Endodermal cell (in vitro differentiated cells): ENCODE results near the gene CCNT1. TPM values are rescaled to one million over a fixed set of nuclear protein-coding genes. Genes with fewer than 3 reads are reported as not detected.
"Not testable (repeated sequence)": the region's sequence is repeated elsewhere in the genome, so short reads cannot be mapped to it uniquely, and the experiment has no call there.

Experiments
- DNase-seq: peaks from one replicate; pipeline ENCODE4 v3.0.0-alpha.2; 2017
- H3K27ac ChIP-seq: 2 replicates; pipeline ENCODE4 v1.5.1; 2013; ENCODE audit warnings: mild to moderate bottlenecking, low read depth, low read length, moderate library complexity
- H3K27me3 ChIP-seq: 2 replicates; pipeline ENCODE4 v1.6.1; 2013; ENCODE audit warnings: mild to moderate bottlenecking, low read length, moderate library complexity; ENCODE audit not compliant: insufficient read depth, control insufficient read depth, poor library complexity, severe bottlenecking
- H3K36me3 ChIP-seq: 2 replicates; pipeline ENCODE4 v1.7.0; 2013; ENCODE audit warnings: mild to moderate bottlenecking, low read length, moderate library complexity; ENCODE audit not compliant: control insufficient read depth, insufficient read depth
- H3K4me1 ChIP-seq: one replicate; pipeline ENCODE4 v1.7.0; 2013; ENCODE audit warnings: low read length; ENCODE audit not compliant: control insufficient read depth, insufficient read depth
- H3K4me3 ChIP-seq: 2 replicates; pipeline ENCODE4 v1.5.1; 2013; ENCODE audit warnings: mild to moderate bottlenecking, low read length, moderate library complexity
- H3K9ac ChIP-seq: 2 replicates; pipeline ENCODE4 v1.6.1; 2013; ENCODE audit warnings: mild to moderate bottlenecking, low read length, moderate library complexity; ENCODE audit not compliant: poor library complexity, severe bottlenecking; ENCODE audit errors: extremely low read depth
- H3K9me3 ChIP-seq: 2 replicates; pipeline ENCODE4 v1.6.1; 2013; ENCODE audit warnings: mild to moderate bottlenecking, low read length, moderate library complexity; ENCODE audit not compliant: control insufficient read depth
- H3K27ac Mint-ChIP-seq: 2 replicates; pipeline ENCODE4 v1.8.0; 2020; ENCODE audit warnings: mixed read lengths
- H3K27me3 Mint-ChIP-seq: 2 replicates; pipeline ENCODE4 v1.8.0; 2021; ENCODE audit warnings: mild to moderate bottlenecking, mixed read lengths; ENCODE audit not compliant: insufficient read depth
- H3K36me3 Mint-ChIP-seq: 2 replicates; pipeline ENCODE4 v1.8.0; 2020; ENCODE audit warnings: low read depth, mixed read lengths
- H3K4me1 Mint-ChIP-seq: 2 replicates; pipeline ENCODE4 v1.8.0; 2020; ENCODE audit warnings: mixed read lengths
- H3K4me3 Mint-ChIP-seq: 2 replicates; pipeline ENCODE4 v1.8.0; 2020; ENCODE audit warnings: mild to moderate bottlenecking, moderate library complexity, mixed read lengths
- H3K9me3 Mint-ChIP-seq: 2 replicates; pipeline ENCODE4 v1.8.0; 2020; ENCODE audit warnings: mild to moderate bottlenecking, mixed read lengths
- CTCF ChIP-seq: fragments of 200-600 bp; sonication (generic); conservative IDR thresholded peaks from 2 replicates; pipeline ENCODE4 v1.5.0; 2021; ENCODE audit warnings: antibody characterized with exemption, mild to moderate bottlenecking
- WGBS, 2 experiments: methylation state at CpG; one replicate each; pipeline versions ENCODE4 v1.1.5 to v1.1.7; 2013; ENCODE audit warnings: missing lambda C conversion rate in 2 of 2, mixed read lengths in 1 of 2; ENCODE audit not compliant: insufficient coverage in 1 of 2, insufficient read length in 1 of 2; 5-methylcytosine and 5-hydroxymethylcytosine counted together
- total RNA-seq, 2 donors: library from RNA; stranded (reverse); fragmentation: NEBNext Ultra II Directional in 1 of 2; extraction: Animal tissue kit (Norgen Biotek cat#: 25700) in 1 of 2; gene quantifications; 2 replicates in 1 of 2; 3 replicates in 1 of 2; pipeline ENCODE4 v1.2.1, GENCODE V29; 2021

The CCNT1 gene
- total RNA-seq, 2 donors from 2014 or later, result 43.0 to 54.0 TPM

GRCh38 chr12:48682927-48683326 is 33.6 kb downstream of the CCNT1 start:
- Histone ChIP-seq H3K4me1 (no peaks in the 10 kb centered on the region), H3K9ac (no peak overlapping the region), H3K36me3 (peaks cover 36% of the 10 kb centered on the region), H3K27ac (no peak overlapping the region), H3K9me3 (no peaks in the 10 kb centered on the region), H3K4me3 (peak overlapping the region; percentile 94), H3K27me3 (no peaks in the 10 kb centered on the region)
- H3K27me3 Mint-ChIP-seq, result no peaks in the 10 kb centered on the region
- peak overlapping the region; percentile 95 for H3K4me3 Mint-ChIP-seq
- no peaks in the 10 kb centered on the region for H3K9me3 Mint-ChIP-seq
- no peak overlapping the region for H3K27ac Mint-ChIP-seq
- no peak for TF ChIP-seq CTCF
- peaks cover 21% of the 10 kb centered on the region for H3K4me1 Mint-ChIP-seq
- peaks cover 34% of the 10 kb centered on the region for H3K36me3 Mint-ChIP-seq
- DNase-seq, result no peak
- 88% methylated on average over 1 of the region's 2 CpGs; no CpG with 5 or more reads in 1 of the 2 experiments for WGBS, 2 experiments

- H3K9me3 ChIP-seq, H3K27me3 ChIP-seq, H3K27ac ChIP-seq, DNase-seq, H3K4me1 ChIP-seq, H3K27me3 Mint-ChIP-seq, H3K9me3 Mint-ChIP-seq: not testable (repeated sequence)
- Mint-ChIP-seq H3K4me3 (peak overlapping the region; percentile 95), H3K4me1 (peaks cover 22% of the 10 kb centered on the region), H3K27ac (peak overlapping the region; percentile 88), H3K36me3 (peaks cover 34% of the 10 kb centered on the region)
- Histone ChIP-seq H3K36me3 (peaks cover 36% of the 10 kb centered on the region), H3K4me3 (peak overlapping the region; percentile 94), H3K9ac (peak overlapping the region; percentile 99)
- 3 to 23% methylated on average over 11 to 17 of the region's 19 CpGs for WGBS, 2 experiments
Measured at GRCh38 chr12:48682533-48682905, 34.0 kb downstream of the CCNT1 start.

GRCh38 chr12:48681710-48682532 is 34.6 kb downstream of the CCNT1 start, which contains the start of gene KANSL2:
KANSL2 (minus strand) TSS chr12:48682238; CDS start chr12:48681632, 606 bp downstream.
- Mint-ChIP-seq H3K4me1 (peaks cover 22% of the 10 kb centered on the region), H3K4me3 (peak within 1 kb of the TSS; percentile 95), H3K9me3 (no peaks in the 10 kb centered on the region), H3K27me3 (no peaks in the 10 kb centered on the region), H3K36me3 (peaks cover 39% of the 10 kb centered on the region), H3K27ac (peak within 1 kb of the TSS; percentile 99)
- peak; percentile 100 for DNase-seq
- Histone ChIP-seq H3K27ac (peak within 1 kb of the TSS; percentile 94), H3K27me3 (no peaks in the 10 kb centered on the region), H3K4me3 (peak within 1 kb of the TSS; percentile 94), H3K36me3 (peaks cover 36% of the 10 kb centered on the region), H3K9me3 (no peaks in the 10 kb centered on the region), H3K4me1 (no peaks in the 10 kb centered on the region), H3K9ac (peak within 1 kb of the TSS; percentile 99)
- no peak for TF ChIP-seq CTCF
- WGBS, 2 experiments, result 0% methylated on average over 36 to 64 of the region's 64 CpGs
